KG1 (cell line): Measurements from ENCODE around the gene RNASEH1.
"Not testable (repeated sequence)": the region's sequence is repeated elsewhere in the genome, so short reads cannot be mapped to it uniquely, and the experiment has no call there.

Source experiments
- DNase-seq: peaks from one replicate; lab custom pipeline; 2025; lab: John Stamatoyannopoulos, UW

The RNASEH1 gene

DNA sequence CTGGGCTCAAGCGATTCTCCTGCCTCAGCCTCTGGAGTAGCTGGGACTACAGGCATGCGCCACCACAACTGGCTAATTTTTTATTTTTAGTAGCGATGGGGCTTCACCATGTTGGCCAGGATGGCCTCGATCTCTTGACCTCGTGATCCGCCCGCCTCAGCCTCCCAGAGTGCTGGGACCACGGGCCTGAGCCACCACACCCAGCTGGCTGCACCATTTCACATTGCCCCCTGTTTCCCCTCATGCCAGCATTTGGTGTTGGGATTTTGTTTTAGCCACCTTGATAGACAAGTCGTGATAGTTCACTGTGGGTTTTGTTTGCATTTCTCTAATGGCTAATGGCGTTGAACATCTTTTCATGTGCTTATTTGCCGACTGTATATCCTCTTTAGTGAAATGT lies 31.0 kb upstream of the RNASEH1 start:
- no peak for DNase-seq

DNA sequence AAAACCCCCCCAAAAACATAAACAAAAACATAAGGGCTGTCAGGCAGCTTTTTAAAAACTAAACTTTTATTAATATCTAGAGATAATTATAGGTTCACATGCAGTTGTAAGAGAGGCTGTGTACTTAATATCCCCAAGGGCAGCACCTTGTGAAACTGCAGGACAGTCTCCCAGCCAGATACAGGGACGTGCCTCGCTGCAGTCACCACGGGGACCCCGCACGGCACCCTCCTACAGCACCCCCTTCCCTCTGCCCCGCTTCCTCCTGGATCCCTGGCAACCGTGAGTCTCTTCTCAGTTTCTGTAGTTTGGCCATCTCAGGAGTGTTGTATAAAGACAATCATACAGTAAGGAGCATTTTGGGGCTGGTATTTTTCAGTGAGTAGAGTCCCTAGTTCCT lies 30.0 kb upstream of the RNASEH1 start:
- no peak for DNase-seq

DNA sequence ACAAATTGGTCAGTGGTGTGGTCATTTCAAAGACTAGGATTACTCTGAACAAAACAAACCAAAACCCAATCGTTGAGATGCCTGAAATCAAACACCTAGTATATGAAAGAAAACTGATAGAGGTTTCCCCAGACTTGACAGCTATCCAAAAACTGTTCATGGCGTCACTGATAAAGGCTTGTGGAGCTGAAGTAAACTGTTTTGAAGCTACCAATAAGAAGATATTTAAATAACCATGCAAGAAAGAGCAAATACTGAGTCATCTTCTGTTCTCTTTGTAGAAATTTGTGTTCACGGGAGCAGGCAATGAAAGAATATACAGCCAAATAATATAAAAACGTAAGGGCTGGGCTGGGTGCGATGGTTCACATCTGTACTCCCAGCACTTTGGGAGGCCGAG lies 29.3 kb upstream of the RNASEH1 start:
- no peak for DNase-seq

DNA sequence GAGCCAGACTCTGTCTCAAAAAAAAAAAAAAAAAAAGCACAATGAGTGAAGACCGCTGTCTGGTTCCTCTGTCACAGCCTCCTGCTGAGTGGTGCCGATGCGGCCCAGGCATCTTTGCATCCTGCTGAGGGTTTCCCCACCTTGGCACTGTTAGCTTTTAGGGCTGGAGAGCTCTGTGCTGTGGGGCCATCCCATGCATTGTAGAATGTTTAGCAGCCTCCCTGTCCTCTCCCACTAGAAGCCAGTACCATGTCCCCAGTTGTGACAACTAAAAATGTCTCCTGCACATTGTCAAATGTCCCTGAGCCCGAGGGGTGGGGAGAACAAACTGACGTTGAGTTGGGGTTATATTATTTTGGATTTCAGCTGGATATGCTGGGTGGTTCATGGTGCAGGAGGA lies 28.9 kb upstream of the RNASEH1 start:
- no peak for DNase-seq

DNA sequence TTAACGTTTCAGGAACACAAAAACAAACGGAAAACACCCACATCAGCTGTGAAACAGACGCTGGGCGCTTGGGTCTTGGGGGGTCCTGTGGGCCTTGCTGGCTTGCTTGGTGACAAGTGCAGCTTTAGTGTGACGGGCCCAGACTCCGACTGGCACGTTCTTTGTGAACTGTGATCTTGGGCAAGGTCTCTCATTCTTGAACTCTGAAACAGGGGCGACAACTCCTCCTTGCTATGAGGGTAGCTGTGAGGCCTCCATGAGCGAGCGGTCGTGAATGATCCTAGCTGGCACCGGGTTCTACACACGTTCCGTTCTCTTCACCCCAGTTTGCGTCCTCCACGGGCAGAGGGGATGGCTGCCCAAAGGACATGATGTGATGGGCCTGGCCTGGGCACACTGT lies 28.1 kb upstream of the RNASEH1 start:
- no peak for DNase-seq

DNA sequence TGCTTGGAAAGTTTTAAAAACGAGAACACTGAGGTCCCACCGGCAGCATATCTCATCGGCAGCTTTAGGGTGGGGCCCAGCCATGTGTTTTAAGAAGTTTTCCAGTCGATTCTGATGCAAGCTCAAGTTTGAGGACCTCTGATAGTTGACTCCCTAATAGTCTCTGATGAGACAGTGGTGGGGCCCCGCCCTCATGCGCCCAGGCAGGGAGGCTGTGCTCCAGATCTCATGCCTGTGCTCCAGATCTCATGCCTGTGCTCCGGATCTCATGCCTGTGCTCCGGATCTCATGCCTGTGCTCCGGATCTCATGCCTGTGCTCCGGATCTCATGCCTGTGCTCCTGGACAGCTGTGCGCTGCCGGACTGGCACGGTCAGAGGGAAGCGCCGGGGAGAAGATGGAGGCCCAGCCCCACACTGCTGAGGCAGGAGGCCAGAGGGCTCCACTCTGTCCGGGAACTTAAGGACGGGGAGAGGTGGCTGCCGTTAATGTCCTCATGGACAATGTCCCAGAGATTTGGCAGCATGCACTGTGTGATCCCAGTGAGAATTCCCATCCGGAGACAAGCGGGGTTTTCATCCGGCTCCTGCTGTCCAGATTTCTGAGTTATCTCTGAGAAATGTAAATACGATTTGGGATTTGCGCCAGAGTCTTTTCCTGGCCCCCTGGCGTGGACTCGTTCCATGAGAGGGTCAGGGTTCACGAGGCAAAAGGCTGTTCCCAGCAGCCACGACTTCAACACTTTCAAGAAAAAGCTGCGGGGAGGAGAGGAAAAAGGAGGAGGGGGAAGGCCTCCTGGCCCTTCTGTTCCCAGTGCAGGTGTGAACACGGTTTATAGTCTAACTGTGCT lies 27.4 kb upstream of the RNASEH1 start:
- no peak for DNase-seq

- no peak for DNase-seq
Measured at GRCh38 chr2:3584608-3585260, 26.6 kb upstream of the RNASEH1 start.

DNA sequence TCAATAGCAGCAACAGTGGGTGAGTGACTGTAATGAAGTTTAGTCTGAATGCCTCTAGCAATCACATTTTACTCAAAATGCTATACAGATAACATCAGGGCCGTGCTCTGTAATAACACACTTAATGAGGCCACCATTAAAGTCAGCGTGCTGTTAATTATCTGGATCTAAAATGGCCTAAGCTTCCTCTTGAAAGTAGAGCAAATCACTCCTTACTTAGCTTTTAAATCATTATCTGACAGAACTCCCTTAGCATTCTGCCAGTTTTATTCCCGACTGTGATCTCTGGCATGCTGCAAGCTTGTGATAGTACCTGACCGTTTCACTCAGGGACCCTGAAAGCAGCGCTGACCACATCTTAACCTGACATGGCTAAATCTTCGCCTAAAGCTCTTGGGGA lies 25.9 kb upstream of the RNASEH1 start:
- DNase-seq: no peak

DNA sequence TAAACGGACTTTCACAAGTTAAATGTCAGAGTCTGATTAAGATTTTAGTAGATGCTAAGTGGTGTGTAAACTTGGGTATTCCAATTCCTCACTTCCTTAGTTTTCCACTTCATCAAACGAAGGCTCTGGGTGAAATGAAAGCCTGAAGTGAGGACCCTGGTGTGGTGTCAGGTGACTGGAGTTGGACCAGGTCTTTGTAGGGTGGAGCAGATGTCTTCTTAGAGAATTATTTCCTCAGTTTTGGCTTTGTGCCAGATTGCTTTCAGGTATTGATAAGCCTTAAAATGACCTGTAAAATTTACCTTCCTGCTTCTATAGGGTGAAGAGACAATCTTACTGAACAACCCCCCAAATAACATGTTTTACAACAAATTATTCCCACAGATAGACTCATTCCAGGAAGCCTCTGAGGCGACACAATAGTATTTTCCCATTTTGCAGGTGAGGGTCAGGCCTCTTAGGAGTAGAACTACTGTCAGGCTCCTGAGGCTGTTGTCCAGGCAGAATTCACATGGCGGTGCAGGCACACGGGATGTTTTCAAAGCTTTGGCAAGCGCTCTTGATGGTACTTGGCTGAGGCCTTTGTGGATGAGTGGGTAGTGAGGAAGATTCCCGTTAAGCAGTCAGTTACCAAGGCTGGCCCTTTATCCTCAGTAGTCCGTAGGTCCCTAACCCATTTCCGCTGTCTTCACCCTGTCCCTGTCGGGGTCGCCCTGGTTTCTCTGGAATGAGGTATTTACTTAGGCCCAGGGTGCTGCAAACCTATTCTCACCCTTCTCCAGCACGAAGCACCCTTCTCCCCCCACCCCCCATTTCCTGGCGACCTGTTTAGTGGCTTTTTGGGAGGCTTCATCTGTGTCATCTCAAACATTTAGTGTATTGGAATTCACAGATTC lies 23.5 kb upstream of the RNASEH1 start:
- DNase-seq: no peak

- DNase-seq: no peak
Measured at GRCh38 chr2:3580449-3580848, 22.3 kb upstream of the RNASEH1 start.

- no peak for DNase-seq
Measured at GRCh38 chr2:3578987-3579386, 20.9 kb upstream of the RNASEH1 start.

DNA sequence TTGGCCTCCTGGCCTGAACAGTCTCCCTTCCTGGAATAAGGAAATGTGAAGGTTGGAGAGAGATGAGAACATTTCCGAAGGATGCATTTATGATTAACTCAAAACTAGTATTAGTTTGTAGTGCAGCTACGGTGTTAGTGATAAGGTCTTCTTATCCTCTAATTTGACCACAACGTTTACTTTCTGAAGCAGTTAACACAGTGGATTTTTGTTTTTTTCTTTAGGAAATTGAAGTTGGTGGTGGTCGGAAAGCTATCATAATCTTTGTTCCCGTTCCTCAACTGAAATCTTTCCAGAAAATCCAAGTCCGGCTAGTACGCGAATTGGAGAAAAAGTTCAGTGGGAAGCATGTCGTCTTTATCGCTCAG lies 18.1 kb upstream of the RNASEH1 start:
- DNase-seq: not testable (repeated sequence)

DNA sequence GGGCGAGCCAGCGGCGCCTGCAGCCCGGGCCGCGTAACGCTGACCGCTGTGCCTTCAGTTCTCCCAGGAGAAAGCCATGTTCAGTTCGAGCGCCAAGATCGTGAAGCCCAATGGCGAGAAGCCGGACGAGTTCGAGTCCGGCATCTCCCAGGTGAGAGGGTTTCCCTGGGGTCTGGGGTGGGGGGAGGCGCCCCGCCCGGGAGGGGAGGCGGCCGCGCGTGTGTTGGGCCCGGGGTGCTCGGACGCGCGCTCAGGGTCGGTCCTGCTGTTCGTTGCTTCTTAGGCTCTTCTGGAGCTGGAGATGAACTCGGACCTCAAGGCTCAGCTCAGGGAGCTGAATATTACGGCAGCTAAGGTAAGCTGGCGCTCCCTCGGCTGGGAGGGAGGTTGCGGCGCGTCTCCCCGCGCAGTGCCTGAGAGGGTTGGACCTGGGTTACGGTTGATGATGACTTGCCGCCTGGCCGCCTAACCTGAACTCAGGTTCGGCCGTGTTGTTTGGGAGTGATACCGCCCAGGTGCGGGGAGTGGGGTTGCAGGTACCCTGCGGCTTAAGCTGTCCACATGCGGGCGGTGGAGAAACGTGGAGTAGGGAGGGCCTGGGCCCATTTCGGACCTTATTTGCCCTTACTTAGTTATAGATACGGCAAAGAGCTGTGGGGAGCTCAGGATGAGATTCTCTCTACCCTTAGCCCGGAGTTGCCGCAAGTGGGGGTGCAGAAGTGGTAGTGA lies 17.6 kb upstream of the RNASEH1 start:
- DNase-seq: no peak

DNA sequence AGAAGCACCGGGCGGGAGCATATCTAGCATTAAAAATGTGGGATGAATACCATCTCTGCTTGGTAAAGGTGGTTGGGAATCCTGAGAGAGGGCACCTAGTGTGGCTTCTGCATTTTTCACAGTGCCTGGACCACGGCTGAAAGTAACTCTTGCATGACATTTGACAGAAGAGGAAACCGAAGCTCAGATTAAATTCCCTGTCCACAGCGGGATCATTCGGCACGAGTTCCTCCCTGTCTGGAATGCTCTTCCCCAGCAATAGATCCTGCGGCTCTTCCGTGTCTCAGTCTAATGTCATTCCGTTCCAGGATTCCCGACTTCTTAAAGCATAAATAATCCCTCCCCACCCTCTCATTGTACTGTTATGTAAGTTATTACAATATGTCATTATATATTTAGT lies 16.0 kb upstream of the RNASEH1 start:
- no peak for DNase-seq

DNA sequence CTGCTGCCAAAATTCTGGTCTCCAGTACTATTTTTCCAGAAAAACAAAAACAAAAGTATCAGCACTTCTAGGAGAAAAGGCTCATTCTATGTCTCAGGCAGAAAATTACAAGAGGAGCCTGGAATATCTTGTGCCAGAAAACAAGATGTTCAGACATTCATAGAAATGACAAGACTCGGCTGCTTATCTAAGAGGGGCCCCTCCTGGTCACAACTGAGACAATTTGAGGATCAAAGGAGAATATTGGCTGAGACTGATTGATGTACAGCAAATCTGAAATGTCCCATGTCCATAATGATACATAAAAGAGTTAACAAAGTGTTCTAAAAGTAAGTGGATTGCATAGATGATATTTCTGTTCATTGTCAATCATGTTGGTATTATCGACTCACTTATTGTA lies 14.5 kb upstream of the RNASEH1 start:
- no peak for DNase-seq

GRCh38 chr2:3571284-3571683 lies 13.2 kb upstream of the RNASEH1 start:
- no peak for DNase-seq

DNA sequence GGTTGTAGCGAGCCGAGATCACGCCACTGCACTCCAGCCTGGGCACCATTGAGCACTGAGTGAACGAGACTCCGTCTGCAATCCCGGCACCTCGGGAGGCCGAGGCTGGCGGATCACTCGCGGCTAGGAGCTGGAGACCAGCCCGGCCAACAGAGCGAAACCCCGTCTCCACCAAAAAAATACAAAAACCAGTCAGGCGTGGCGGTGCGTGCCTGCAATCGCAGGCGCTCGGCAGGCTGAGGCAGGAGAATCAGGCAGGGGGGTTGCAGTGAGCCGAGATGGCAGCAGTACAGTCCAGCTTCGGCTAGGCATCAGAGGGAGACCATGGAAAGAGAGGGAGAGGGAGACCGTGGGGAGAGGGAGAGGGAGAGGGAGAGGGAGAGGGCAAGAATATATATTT lies 11.5 kb upstream of the RNASEH1 start:
- DNase-seq: not testable (repeated sequence)

DNA sequence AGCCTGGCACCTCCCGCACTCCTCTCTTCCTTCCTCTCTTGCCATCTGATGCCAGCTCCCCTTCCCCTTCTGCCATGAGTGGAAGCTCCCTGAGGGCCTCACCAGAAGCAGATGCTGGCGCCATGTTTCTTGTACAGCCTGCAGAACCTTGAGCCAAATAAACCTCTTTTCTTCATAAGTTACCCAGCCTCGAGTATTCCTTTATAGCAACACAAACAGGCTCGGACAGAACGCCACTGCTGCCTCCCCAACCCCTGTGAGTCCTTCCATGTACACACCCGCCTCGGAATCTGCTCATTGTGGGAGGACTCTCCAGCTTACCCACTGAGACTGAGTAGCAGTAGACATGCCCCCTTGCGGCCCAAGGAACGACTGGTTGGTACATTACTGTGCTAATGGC lies 8.7 kb upstream of the RNASEH1 start:
- no peak for DNase-seq

- no peak for DNase-seq
Measured at GRCh38 chr2:3565117-3565516, 7.0 kb upstream of the RNASEH1 start.

DNA sequence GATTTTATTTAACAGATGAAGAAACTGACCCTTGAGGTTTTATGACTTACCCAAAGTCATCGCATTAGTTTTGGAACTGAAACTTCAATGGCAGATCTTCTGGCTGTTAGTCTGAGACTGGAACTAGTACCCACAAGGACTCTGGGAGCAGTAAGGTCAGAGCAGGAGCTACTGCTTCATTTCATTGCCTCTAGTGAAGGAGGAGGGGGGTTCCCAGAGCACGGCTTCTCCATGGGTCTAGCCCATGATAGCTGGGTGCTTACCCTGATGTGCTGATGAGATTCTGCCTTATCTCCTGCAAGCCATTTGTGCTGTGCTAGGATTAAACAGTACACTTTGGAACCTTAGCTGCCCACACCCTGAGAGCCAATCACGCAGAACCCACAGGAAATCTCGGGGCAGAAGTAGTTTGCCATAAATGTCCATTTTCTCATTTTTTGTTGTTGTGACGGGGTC lies 5.4 kb upstream of the RNASEH1 start:
- no peak for DNase-seq

DNA sequence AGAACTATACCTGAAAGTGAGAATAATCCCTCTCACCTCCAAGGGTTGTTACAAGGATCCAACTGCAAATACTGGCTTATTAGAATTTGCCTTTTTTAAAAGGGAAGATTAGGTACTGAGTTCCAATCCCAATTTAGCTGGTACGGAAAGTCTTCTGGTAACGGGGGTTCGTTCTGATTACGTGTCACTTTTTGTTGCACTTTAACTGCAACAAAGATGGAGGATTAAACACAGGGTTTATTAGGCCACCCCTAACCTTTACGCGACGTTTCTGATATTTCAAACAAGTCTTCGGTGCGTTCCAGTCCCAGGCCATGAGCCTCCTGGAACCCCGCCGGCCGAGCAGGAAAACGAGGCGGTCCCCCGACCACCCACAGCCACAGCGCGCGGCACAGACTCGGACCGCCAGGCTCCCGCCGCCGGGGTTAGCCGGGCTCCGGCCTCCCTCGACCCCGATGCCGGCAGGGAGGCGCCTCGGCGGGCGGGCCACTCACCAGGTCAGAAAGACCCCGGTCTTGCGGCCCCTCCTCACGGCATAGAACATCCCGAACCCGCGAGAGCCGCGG lies 411 bp downstream of the RNASEH1 start:
- no peak for DNase-seq

DNA sequence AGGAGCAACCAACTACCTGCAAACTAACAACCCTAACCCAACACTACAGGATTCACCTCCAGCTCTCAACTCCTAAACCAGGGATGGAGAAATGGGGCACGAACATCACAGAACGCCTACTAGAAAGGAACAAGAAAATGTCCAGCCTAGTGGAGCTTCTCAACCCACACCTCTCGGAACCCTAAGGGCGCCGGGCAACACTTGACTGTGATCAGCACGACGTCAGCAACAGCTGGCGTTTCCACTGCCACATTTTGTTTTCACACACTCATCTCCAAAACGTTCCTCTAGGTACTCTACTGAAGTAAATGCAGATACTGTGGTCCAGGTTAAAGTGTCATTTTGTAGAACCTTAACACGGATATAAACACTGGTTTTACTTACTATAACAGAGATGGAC lies 4.2 kb downstream of the RNASEH1 start:
- DNase-seq: no peak
